GM18505 (cell line): ENCODE results near the gene TACR1.

Experiments
- ATAC-seq: cut with Tn5 transposase; IDR thresholded peaks from one replicate; pipeline ENCODE4 v1.9.1; 2021; ENCODE audit not compliant: unreplicated experiment
- POLR2A ChIP-seq: IDR thresholded peaks from 4 replicates; pipeline ENCODE4 v1.6.1; 2011; ENCODE audit warnings: borderline replicate concordance; ENCODE audit not compliant: insufficient read depth, insufficient read length; ENCODE audit errors: extremely low read depth

Gene TACR1

DNA sequence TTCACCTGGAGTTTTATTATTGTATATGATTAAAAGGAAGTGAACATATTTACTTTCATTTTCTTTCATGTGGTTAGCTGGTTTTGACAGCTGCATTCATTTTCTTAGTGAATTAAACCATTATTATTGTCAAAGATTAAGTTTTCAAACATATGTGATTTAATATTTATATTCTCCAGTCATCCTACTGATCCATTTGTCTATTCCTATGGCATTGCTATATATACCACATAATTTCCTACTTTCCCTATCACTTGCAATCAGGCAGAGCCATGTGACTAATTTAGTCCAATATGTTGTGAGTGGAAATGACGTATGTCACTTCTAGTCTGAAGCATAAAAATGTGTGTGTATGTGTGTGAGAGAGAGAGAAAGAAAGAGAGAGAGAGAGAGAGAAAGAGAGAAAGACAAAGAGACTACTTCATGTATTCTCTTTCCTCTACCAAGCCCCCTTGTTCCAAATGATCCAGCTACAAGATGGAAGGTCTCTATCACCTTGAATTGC lies 12.0 kb upstream of the TACR1 start:
- no peak for ATAC-seq
- TF ChIP-seq POLR2A = no peak

DNA sequence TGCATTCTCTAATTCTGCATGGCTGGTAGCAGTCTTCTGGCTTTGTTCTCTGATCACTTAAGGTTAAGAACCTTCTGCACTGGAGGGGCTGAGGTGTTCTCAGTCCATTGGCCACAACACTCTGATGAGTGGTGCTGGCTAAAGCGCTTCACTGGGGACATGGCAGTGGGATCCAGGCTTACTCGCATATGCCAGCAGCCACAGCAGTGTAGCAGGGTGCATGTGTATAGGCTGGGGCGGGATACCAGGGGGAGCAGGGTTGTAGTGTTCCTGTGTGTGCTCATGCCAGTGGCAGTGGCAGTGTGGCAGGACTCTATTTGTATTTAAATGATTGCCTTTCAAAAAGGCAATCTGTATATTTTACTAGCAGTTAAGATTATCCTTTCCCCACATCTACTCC lies 11.1 kb upstream of the TACR1 start:
- TF ChIP-seq POLR2A = no peak
- ATAC-seq = no peak

- no peak for TF ChIP-seq POLR2A
- ATAC-seq = no peak
Measured at GRCh38 chr2:75208738-75209137, 9.4 kb upstream of the TACR1 start.

DNA sequence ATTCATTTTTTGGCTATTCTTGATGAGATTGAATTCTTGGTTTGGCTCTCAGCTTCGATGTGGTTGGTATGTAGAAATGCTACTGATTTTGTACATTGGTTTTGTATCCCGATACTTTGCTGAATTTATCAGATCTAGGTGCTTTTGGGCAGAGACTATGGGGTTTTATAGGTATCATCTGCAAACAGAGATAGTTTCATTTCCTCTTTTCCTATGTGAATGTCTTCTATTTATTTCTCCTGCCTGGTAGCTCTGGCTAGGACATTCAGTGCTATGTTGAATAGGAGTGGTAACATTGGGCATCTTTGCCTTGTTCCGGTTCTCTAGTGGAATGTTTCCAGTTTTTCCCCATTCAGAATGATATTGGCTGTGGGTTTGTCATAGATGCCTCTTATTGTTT lies 5.5 kb upstream of the TACR1 start:
- peak; percentile 73 for ATAC-seq
- TF ChIP-seq POLR2A = no peak

GRCh38 chr2:75202359-75202758 lies 3.0 kb upstream of the TACR1 start:
- no peak for TF ChIP-seq POLR2A
- ATAC-seq = no peak

DNA sequence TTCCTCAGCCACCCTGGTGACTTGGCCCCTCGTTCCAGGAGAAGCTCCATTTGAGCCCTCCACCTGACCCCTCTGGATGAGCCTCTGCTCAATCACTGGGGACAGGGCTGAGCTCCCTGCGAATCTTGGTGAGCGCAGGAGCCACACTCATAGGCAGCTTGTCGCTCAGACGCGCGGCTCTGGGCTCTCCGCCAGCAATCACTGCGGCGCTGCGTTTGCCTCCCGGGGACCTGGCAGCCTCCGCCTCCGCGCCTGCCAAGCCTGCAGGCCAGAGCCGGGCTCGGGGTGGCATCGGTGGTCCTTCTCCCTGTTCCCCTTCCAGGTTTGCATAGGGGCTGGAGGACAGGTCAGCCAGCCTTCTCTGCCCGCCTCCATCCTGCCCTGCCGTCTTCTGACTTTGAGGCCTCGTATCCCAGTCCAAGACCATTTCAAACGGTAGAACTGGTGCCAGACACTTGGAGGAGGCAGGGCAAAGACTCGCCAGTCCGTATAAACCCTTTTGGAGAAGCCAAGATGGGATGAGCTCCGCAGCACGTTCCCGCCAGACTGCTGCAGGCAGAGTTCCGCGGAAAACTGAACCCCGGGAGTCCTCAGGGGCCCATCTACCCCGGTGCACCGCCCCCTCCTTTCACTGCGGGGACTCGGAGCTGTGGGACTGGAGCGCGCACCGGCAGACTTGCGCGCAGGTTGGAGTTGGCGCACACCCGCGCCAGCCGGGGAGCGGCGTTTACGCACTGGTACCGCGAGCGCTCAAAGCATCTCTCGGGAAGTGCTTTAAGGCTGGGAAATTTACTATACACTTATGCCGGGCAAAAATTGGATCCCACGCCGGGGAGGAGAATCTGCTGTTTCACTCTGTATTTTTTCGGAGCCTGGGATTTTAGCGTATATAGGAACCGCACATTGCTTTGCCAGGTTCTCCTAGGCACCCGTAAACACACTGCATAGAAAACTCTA lies 1.1 kb upstream of the TACR1 start:
- no peak for TF ChIP-seq POLR2A
- no peak for ATAC-seq

DNA sequence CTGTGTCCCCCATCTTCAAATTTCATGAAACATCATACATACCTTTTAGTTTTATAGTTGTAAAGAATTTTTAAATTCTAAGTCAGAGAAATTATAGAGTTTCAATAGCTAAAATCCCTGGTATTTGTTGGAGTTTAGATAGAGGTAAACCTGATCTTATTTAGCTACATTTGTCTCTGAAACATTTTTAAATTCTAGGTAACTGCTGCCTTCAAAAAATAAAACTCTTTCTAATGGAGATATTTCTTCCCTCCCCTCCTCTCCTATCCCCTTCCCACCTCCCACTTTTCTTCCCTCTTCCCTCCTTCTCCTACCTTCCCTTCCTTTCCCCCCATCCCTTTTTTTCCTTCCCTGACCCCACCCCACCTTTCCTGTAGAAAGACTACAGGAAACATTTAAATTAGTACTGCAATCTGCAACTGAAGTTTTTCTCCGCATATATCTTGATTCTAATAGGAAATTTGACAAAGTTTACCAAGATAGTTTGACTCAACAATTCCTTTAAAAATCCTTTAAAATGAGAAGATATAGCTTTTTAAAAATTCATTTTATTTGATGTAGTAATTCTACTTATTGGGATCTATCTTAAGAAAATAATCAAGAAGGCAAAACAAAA lies 4.1 kb downstream of the TACR1 start:
- TF ChIP-seq POLR2A = no peak

GRCh38 chr2:75194184-75194868 lies 5.0 kb downstream of the TACR1 start:
- ATAC-seq = no peak
- no peak for TF ChIP-seq POLR2A

More for the DNA sequence above, 4.1 kb downstream of the TACR1 start:
- no peak for ATAC-seq

- no peak for ATAC-seq
- no peak for TF ChIP-seq POLR2A
Measured at GRCh38 chr2:75192496-75192895, 6.8 kb downstream of the TACR1 start.

GRCh38 chr2:75190271-75190990 lies 8.9 kb downstream of the TACR1 start:
- ATAC-seq = no peak
- TF ChIP-seq POLR2A = no peak

GRCh38 chr2:75186821-75187220 lies 12.5 kb downstream of the TACR1 start:
- TF ChIP-seq POLR2A = no peak
- ATAC-seq = no peak

- TF ChIP-seq POLR2A = no peak
- ATAC-seq = no peak
Measured at GRCh38 chr2:75182606-75183005, 16.7 kb downstream of the TACR1 start.

DNA sequence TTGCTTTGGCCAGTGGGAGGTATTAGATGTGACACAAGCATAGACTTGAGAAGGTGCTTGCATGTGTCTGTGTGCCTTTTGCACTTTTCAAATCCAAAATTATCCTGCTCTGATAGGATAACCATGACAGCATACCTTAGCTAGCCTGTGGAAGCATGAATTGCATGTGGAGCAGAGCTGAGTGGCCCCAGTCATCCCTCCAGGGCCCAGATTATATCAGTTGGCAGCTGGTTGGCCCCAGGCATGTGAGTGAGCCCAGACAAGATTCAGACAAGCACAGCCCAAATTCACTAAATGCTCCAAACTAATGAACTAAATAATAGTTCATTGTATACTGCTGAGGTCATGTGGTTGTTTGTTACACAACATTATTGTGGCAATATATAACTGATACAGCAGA lies 18.8 kb downstream of the TACR1 start:
- ATAC-seq = no peak
- TF ChIP-seq POLR2A = no peak

GRCh38 chr2:75177427-75177826 lies 21.9 kb downstream of the TACR1 start:
- ATAC-seq = no peak

GRCh38 chr2:75175456-75175855 lies 23.9 kb downstream of the TACR1 start:
- ATAC-seq = no peak
- TF ChIP-seq POLR2A = no peak

More at GRCh38 chr2:75177427-75177826, 21.9 kb downstream of the TACR1 start:
- TF ChIP-seq POLR2A = no peak
